HL-60/S4 treated with phorbol 12-myristate 13-acetate at 8.2 ng/mL for 4 days and 3 days (cell line): Measurements from ENCODE around the gene ZIC1.

Experiments used
- in situ Hi-C: fragments of 300-500 bp; cut with MboI; formaldehyde crosslinking; loops from 2 replicates; pipeline ENCODE4 v1.15.0; 2022; ENCODE audit warnings: low sequenced_read_pairs

ZIC1 gene

GRCh38 chr3:147420353-147421183 lies 11.4 kb downstream of the ZIC1 start:
- in situ Hi-C loops: no loop called here

GRCh38 chr3:147421184-147421912 lies 12.2 kb downstream of the ZIC1 start:
- in situ Hi-C loops: no loop called here

GRCh38 chr3:147422196-147422595 lies 13.0 kb downstream of the ZIC1 start:
- in situ Hi-C loops: no loop called here

GRCh38 chr3:147422601-147423536 lies 13.7 kb downstream of the ZIC1 start:
- in situ Hi-C loops: no loop called here

- in situ Hi-C loops: no loop called here
Measured at GRCh38 chr3:147423537-147423797, 14.3 kb downstream of the ZIC1 start.

GRCh38 chr3:147423798-147424580 lies 14.8 kb downstream of the ZIC1 start:
- in situ Hi-C loops: no loop called here

- in situ Hi-C loops: no loop called here
Measured at GRCh38 chr3:147424581-147425387, 15.6 kb downstream of the ZIC1 start.

GRCh38 chr3:147425388-147425850 lies 16.3 kb downstream of the ZIC1 start:
- in situ Hi-C loops: no loop called here

- in situ Hi-C loops: no loop called here
Measured at GRCh38 chr3:147426931-147427330, 17.8 kb downstream of the ZIC1 start.

GRCh38 chr3:147427746-147428145 lies 18.6 kb downstream of the ZIC1 start:
- in situ Hi-C loops: no loop called here

- in situ Hi-C loops: no loop called here
Measured at GRCh38 chr3:147428326-147428725, 19.2 kb downstream of the ZIC1 start.

GRCh38 chr3:147428754-147429153 lies 19.6 kb downstream of the ZIC1 start:
- in situ Hi-C loops: no loop called here

GRCh38 chr3:147431751-147432150 lies 22.6 kb downstream of the ZIC1 start:
- in situ Hi-C loops: no loop called here

- in situ Hi-C loops: no loop called here
Measured at GRCh38 chr3:147447224-147447623, 38.1 kb downstream of the ZIC1 start.

- in situ Hi-C loops: no loop called here
Measured at GRCh38 chr3:147449669-147450068, 40.5 kb downstream of the ZIC1 start.

- in situ Hi-C loops: no loop called here
Measured at GRCh38 chr3:147458995-147459704, 50.0 kb downstream of the ZIC1 start.

- in situ Hi-C loops: no loop called here
Measured at GRCh38 chr3:147462856-147463255, 53.7 kb downstream of the ZIC1 start.
